SU-DHL-6 (cell line): ENCODE data around the gene LGR4.
A peak's percentile ranks its signal among the peaks of the same experiment; 100 is the strongest.

Source experiments
- H2AFZ ChIP-seq: fragments of 200-600 bp; sonication (generic); 2 replicates; pipeline ENCODE4 v1.6.1; 2014; ENCODE audit warnings: low read depth, mild to moderate bottlenecking, moderate library complexity, mixed read lengths, antibody characterized with exemption, low read length; ENCODE audit not compliant: severe bottlenecking
- H3F3A ChIP-seq: fragments of 200-600 bp; shearing (Covaris generic); 2 replicates; pipeline ENCODE4 v1.6.0; 2016; ENCODE audit warnings: antibody characterized with exemption, mild to moderate bottlenecking; ENCODE audit not compliant: insufficient read depth
- H3K27ac ChIP-seq: fragments of 200-600 bp; sonication (generic); 2 replicates; pipeline ENCODE4 v1.5.1; 2016; ENCODE audit warnings: low read depth, mild to moderate bottlenecking, low read length, moderate library complexity, mixed read lengths
- H3K27me3 ChIP-seq: fragments of 200-600 bp; sonication (generic), shearing (Covaris generic); 2 replicates; pipeline ENCODE4 v1.6.0; 2014; ENCODE audit warnings: mild to moderate bottlenecking, low read length
- H3K36me3 ChIP-seq: fragments of 200-600 bp; sonication (generic); 2 replicates; pipeline ENCODE4 v1.6.1; 2014; ENCODE audit warnings: mild to moderate bottlenecking, low read length, mixed read lengths
- H3K4me2 ChIP-seq: fragments of 300-600, 200-600 bp; shearing (Covaris generic), sonication (generic); 2 replicates; pipeline ENCODE4 v1.6.0; 2014; ENCODE audit warnings: low read length, low read depth, mild to moderate bottlenecking; ENCODE audit not compliant: poor library complexity, severe bottlenecking
- H3K4me3 ChIP-seq: fragments of 200-600 bp; sonication (generic); 2 replicates; pipeline ENCODE4 v1.5.1; 2014; ENCODE audit warnings: antibody characterized with exemption, low read length, mild to moderate bottlenecking, mixed read lengths; ENCODE audit not compliant: insufficient read depth, poor library complexity, severe bottlenecking
- H3K79me2 ChIP-seq: fragments of 200-600 bp; sonication (generic); 2 replicates; pipeline ENCODE4 v1.6.1; 2014; ENCODE audit warnings: mild to moderate bottlenecking, low read length, moderate library complexity; ENCODE audit not compliant: insufficient read depth
- H3K9ac ChIP-seq: fragments of 200-600 bp; sonication (generic); 2 replicates; pipeline ENCODE4 v1.7.0; 2014; ENCODE audit warnings: mild to moderate bottlenecking, low read length
- H3K9me2 ChIP-seq: fragments of 200-600 bp; sonication (generic); replicated peaks from 2 replicates; pipeline ENCODE4 v1.6.1; 2014; ENCODE audit warnings: low read length; ENCODE audit not compliant: insufficient read depth
- H3K9me3 ChIP-seq: fragments of 200-600 bp; sonication (generic); 2 replicates; pipeline ENCODE4 v1.6.1; 2014; ENCODE audit warnings: low read length, mixed read lengths; ENCODE audit not compliant: insufficient read depth
- H4K20me1 ChIP-seq: fragments of 200-600 bp; sonication (generic); 2 replicates; pipeline ENCODE4 v1.6.1; 2014; ENCODE audit warnings: low read depth, mild to moderate bottlenecking, antibody characterized with exemption, low read length, moderate library complexity, mixed read lengths
- EZH2phosphoT487 ChIP-seq: fragments of 200-600 bp; sonication (generic), shearing (Covaris generic); conservative IDR thresholded peaks from 2 replicates; pipeline ENCODE4 v1.6.1; 2018; ENCODE audit warnings: mild to moderate bottlenecking, antibody characterized with exemption, low read length, moderate library complexity, mixed read lengths
- TF ChIP-seq, protein P1 (sequence below): fragments of 200-600 bp; sonication (generic); IDR thresholded peaks from one replicate; pipeline ENCODE4 v1.5.1; 2017; ENCODE audit warnings: antibody characterized with exemption, mild to moderate bottlenecking, low read length, moderate library complexity; ENCODE audit not compliant: insufficient read depth, poor library complexity, severe bottlenecking

LGR4 gene

DNA sequence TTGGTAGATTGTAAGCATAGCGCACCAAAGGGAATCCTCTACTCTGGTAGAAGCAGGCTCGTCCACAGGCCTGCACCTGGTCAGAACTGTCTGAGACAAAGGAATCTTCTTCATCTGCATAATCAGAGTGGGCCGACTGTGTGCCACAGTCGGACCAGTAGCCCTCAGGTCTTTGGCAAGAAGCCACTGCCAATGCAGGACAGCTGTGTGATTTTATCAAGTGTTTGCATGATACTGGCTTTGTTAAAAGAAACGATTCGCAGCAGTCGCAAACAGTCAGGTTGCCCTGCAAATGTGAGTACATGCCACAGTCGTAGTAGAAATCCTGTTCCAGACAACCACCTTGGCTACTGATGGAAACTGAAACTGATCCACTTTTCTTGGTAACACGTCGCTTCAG, 104.7 kb downstream of the LGR4 start:
- Histone ChIP-seq H3K79me2 (no peaks in the 10 kb centered on the region), H3K9me3 (no peaks in the 10 kb centered on the region), H2AFZ (no peak overlapping the region), H3F3A (no peaks in the 10 kb centered on the region), H3K9ac (no peak overlapping the region), H3K27ac (no peak overlapping the region), H3K4me3 (no peak overlapping the region), H4K20me1 (no peaks in the 10 kb centered on the region), H3K27me3 (no peaks in the 10 kb centered on the region), H3K4me2 (no peak overlapping the region), H3K9me2 (no peaks in the 10 kb centered on the region), H3K36me3 (no peaks in the 10 kb centered on the region)
- TF ChIP-seq, protein P1, sequence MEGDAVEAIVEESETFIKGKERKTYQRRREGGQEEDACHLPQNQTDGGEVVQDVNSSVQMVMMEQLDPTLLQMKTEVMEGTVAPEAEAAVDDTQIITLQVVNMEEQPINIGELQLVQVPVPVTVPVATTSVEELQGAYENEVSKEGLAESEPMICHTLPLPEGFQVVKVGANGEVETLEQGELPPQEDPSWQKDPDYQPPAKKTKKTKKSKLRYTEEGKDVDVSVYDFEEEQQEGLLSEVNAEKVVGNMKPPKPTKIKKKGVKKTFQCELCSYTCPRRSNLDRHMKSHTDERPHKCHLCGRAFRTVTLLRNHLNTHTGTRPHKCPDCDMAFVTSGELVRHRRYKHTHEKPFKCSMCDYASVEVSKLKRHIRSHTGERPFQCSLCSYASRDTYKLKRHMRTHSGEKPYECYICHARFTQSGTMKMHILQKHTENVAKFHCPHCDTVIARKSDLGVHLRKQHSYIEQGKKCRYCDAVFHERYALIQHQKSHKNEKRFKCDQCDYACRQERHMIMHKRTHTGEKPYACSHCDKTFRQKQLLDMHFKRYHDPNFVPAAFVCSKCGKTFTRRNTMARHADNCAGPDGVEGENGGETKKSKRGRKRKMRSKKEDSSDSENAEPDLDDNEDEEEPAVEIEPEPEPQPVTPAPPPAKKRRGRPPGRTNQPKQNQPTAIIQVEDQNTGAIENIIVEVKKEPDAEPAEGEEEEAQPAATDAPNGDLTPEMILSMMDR, result no peak
- no peak for TF ChIP-seq EZH2phosphoT487

DNA sequence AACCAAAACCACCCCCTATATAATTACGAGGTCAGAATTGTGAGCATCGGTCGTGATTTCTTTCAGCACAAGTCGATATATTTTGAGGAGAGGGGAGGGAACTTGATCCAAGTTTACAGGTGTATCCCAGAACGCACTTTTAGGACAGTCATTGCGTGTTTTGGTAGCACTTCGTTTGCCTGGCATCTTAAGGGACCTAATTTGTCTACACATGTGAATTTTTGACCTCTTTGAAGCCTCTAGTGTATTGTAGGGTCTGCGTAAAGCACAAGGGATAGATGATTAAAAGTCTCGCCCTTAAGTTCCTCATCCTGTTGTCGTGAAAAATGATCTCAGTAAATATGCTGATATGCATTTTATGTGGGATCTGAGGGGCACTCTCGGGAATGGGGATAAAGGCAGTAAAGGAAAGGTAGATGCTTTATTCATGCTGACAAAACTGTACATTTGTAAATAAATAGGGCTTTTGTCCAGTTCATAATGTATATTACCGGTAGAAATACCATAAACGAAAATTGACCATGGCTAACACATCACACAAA, 108.9 kb downstream of the LGR4 start:
- no peaks in the 10 kb centered on the region for H4K20me1 ChIP-seq
- H3K36me3 ChIP-seq, result no peaks in the 10 kb centered on the region
- H3K79me2 ChIP-seq, result no peaks in the 10 kb centered on the region; the same call in 1 of the 2 replicates
- no peak for TF ChIP-seq EZH2phosphoT487
- TF ChIP-seq, protein P1, result no peak
- H3K9ac ChIP-seq, result peak overlapping the region; percentile 89
- H3K9me3 ChIP-seq, result no peaks in the 10 kb centered on the region
- H3K9me2 ChIP-seq, result no peaks in the 10 kb centered on the region
- H3K27ac ChIP-seq, result no peak overlapping the region
- peak overlapping the region; percentile 70 for H3K4me3 ChIP-seq
- H2AFZ ChIP-seq, result peak overlapping the region; percentile 93
- no peaks in the 10 kb centered on the region for H3F3A ChIP-seq
- H3K4me2 ChIP-seq, result peak overlapping the region; percentile 79
- no peaks in the 10 kb centered on the region for H3K27me3 ChIP-seq

GRCh38 chr11:27362749-27363575, 109.6 kb downstream of the LGR4 start, which contains the start of gene CCDC34:
Gene CCDC34 (minus strand): TSS chr11:27363215. CDS start chr11:27363194, 21 bp downstream.
- Histone ChIP-seq H3K79me2 (no peaks in the 10 kb centered on the region; the same call in 1 of the 2 replicates), H3K9me3 (no peaks in the 10 kb centered on the region), H3K36me3 (no peaks in the 10 kb centered on the region), H3K27ac (peak within 1 kb of the TSS; percentile 39), H3K4me3 (peak within 1 kb of the TSS; percentile 70), H3F3A (no peaks in the 10 kb centered on the region), H3K9ac (peak within 1 kb of the TSS; percentile 89), H4K20me1 (no peaks in the 10 kb centered on the region), H3K4me2 (peak within 1 kb of the TSS; percentile 79), H2AFZ (peak within 1 kb of the TSS; percentile 93), H3K27me3 (no peaks in the 10 kb centered on the region), H3K9me2 (no peaks in the 10 kb centered on the region)
- no peak for TF ChIP-seq EZH2phosphoT487
- TF ChIP-seq, protein P1, result no peak
